ENCODE data around the gene EIF6.

DNA sequence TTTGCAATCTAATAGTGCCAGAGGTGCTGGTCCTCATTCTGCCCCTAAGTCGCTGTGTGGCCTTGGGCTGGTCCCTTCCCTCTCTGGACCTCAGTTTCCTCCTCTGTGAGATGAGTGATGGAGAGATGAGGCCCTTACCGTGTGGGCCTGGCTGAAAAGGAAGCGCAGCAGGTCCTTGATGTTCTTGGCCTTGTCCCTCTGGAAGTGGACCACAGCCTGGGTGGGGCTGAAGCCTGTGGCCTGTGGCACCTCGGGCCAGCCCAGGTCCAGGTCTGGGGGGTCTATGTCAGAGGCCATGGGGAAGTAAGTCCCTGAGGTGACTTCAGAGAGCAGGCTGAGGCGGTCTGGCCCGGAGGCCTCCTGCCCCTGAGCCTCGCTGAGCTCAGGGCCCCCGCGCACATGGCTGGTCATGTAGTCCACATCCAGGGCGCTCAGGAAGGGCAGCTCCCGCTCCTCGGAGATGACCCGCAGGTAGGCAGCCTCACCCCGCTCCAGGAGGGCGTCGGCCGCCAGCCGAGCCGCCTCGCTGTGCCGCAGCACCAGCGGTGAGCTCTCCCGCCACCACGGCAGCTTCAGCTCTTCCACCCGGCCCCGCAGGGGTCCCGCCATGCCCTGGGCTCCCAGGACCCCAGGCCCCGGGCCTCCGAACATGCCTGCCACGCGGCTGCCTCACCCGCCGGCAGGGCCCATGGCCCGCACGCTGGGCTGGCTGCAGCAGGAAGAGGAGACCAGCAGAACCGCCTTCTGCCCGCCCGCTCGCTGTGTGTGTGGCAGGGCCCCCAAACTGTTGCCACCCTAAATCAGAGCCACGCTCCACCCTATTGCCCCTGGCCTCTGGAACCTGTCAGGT lies 7.3 kb upstream of the EIF6 start, which contains the start of gene FAM83C:
- TF ChIP-seq POLR2AphosphoS5 (IDR thresholded peaks at IDR 0.05) (no peak), POLR2A (IDR thresholded peaks at IDR 0.05) (no peak)
- TF ChIP-seq, protein P1, sequence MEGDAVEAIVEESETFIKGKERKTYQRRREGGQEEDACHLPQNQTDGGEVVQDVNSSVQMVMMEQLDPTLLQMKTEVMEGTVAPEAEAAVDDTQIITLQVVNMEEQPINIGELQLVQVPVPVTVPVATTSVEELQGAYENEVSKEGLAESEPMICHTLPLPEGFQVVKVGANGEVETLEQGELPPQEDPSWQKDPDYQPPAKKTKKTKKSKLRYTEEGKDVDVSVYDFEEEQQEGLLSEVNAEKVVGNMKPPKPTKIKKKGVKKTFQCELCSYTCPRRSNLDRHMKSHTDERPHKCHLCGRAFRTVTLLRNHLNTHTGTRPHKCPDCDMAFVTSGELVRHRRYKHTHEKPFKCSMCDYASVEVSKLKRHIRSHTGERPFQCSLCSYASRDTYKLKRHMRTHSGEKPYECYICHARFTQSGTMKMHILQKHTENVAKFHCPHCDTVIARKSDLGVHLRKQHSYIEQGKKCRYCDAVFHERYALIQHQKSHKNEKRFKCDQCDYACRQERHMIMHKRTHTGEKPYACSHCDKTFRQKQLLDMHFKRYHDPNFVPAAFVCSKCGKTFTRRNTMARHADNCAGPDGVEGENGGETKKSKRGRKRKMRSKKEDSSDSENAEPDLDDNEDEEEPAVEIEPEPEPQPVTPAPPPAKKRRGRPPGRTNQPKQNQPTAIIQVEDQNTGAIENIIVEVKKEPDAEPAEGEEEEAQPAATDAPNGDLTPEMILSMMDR (IDR thresholded peaks at IDR 0.05), result no peak

Measured in sigmoid colon (tissue), 4 donors.